ENCODE measurements around the gene CUX1. TPM values are rescaled to one million over a fixed set of nuclear protein-coding genes. Genes with fewer than 3 reads are reported as not detected.

CUX1 gene
- total RNA-seq, 4 donors from 2014 or later = 52.5 to 93.6 (median 63.7) TPM

DNA sequence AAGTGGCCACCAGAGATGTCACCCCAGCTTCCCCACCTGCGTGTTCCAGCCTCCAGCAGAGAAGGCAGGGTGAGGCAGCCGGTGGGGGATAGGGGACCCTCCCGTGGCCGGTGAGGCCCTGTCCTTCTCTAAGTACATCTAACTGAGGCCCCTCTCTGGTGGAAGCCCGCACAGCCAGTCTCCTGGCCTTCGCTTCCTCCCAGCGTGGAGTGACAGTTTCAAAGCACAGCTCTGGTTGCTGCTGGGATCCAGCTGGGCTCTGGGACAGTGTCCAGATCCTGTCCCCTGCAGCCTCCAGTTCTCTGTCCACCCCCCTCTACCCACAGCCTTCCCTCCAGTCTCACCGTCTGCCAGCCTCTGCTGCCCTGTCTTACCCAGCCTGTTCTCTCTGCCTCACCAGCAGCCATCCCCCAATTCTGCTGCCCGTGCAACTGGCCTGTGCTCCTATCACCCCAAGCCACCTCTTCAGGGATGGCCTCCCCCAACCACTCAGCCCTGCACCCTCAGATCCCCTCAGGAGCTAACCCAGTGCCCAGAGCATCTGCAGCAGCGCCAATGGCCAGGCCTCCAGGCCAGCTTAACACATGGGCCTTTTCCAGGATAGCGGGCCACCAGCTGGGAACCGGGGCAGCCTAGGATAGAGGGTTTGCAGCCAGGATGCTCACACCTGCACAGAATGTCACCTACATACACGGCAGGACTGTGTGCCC, 452.9 kb downstream of the CUX1 start:
- TF ChIP-seq POLR2AphosphoS5 (IDR thresholded peaks at IDR 0.05) (no peak), EP300 (IDR thresholded peaks at IDR 0.05) (no peak), POLR2A (IDR thresholded peaks at IDR 0.05) (no peak)
- TF ChIP-seq, protein P1, sequence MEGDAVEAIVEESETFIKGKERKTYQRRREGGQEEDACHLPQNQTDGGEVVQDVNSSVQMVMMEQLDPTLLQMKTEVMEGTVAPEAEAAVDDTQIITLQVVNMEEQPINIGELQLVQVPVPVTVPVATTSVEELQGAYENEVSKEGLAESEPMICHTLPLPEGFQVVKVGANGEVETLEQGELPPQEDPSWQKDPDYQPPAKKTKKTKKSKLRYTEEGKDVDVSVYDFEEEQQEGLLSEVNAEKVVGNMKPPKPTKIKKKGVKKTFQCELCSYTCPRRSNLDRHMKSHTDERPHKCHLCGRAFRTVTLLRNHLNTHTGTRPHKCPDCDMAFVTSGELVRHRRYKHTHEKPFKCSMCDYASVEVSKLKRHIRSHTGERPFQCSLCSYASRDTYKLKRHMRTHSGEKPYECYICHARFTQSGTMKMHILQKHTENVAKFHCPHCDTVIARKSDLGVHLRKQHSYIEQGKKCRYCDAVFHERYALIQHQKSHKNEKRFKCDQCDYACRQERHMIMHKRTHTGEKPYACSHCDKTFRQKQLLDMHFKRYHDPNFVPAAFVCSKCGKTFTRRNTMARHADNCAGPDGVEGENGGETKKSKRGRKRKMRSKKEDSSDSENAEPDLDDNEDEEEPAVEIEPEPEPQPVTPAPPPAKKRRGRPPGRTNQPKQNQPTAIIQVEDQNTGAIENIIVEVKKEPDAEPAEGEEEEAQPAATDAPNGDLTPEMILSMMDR (IDR thresholded peaks at IDR 0.05) = no peak
- no peaks in the 10 kb centered on the region for H3K27me3 ChIP-seq
- 81% methylated on average over 7 of the region's 13 CpGs for WGBS
- H3K9me3 ChIP-seq = no peaks in the 10 kb centered on the region
- no peak overlapping the region for H3K4me3 ChIP-seq
- H3K4me1 ChIP-seq = no peaks in the 10 kb centered on the region
- DNase-seq (ENCODE audit: low spot score in 2 of 2) = no peak
- H3K27ac ChIP-seq = no peak overlapping the region
- no peaks in the 10 kb centered on the region for H3K36me3 ChIP-seq

DNA sequence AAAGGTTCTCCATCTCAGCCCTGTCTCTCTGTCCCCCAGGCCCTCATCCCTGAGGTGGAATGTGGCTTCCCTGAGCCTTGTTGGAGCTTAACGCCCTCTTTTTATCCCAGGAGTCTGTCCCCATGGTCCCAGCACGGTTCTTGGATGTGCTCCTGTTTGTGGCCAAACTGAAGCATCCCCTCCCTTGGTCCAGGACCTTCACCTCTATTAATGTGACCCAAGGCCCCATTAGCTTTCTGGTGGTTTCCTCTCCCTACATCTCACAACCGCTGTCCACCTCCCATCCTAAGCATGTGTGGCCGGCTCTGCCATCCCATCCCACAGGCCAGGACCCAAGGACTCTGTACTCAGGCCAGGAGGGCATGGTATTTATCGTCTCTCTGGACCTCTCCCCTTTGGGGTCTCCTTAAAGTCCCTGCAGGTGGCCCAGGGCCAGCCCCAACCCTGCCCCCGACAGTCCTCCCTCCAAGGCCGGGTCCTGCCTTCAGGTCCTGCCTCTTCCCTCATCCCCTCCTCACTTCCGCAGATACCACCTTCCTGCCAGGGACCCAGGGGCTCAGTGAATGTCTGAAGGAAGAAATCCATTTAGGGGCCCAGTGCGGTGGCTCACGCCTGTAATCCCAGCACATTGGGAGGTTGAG, 453.9 kb downstream of the CUX1 start:
- no peaks in the 10 kb centered on the region for H3K9me3 ChIP-seq
- no peak for TF ChIP-seq POLR2AphosphoS5 (IDR thresholded peaks at IDR 0.05)
- no peak for TF ChIP-seq POLR2A (IDR thresholded peaks at IDR 0.05)
- TF ChIP-seq, protein P1 (IDR thresholded peaks at IDR 0.05) = no peak
- TF ChIP-seq EP300 (IDR thresholded peaks at IDR 0.05) = no peak
- H3K4me1 ChIP-seq = no peaks in the 10 kb centered on the region
- WGBS = 98% methylated on average over 10 of the region's 10 CpGs
- H3K27me3 ChIP-seq = no peaks in the 10 kb centered on the region
- H3K4me3 ChIP-seq = no peak overlapping the region
- no peak for DNase-seq (ENCODE audit: low spot score in 2 of 2)
- H3K36me3 ChIP-seq = no peaks in the 10 kb centered on the region
- no peak overlapping the region for H3K27ac ChIP-seq

DNA sequence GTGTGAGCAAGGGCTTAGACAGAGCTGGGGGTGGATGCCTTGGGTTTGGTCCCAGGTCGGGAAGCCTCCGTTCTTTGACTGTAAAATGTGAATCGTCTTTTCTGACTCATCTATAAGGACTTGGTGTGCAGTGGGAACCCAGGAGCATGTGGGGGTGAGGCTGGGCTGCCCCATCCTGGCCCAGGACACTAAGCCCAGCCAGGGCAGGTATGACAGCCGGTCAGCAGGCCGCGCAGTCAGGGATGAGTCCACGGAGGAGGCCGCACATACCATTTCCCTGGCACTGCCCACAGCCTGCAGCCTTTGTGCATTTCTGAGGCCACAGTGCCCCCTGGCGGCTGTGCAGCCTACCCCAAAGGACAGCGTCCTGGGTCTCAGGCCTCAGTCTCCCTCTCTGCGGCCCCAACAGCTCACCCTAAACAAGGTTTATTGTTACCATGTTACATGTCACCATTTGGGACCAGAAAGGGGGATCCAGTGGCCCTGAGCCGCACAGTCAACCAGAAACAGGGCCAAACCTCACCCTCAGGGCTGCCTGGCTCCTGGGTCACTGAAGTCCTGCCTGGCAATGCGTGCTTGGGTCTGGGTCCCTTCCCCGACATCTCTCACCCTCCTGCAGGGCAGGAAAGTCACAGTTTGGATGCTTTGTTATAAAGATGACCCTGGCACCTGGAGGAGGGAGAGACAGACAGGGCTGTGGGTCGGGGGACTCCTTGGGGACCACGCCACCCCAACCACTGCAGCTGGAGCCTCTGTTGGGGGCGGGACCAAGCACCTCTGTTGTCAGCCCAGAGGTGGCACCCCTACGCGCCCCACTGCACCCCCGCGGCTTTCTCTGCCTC, 454.9 kb downstream of the CUX1 start:
- WGBS = 51% methylated on average over 12 of the region's 21 CpGs
- peak in 1 of 2 donors; percentile 82 for DNase-seq (ENCODE audit: low spot score in 2 of 2)

DNA sequence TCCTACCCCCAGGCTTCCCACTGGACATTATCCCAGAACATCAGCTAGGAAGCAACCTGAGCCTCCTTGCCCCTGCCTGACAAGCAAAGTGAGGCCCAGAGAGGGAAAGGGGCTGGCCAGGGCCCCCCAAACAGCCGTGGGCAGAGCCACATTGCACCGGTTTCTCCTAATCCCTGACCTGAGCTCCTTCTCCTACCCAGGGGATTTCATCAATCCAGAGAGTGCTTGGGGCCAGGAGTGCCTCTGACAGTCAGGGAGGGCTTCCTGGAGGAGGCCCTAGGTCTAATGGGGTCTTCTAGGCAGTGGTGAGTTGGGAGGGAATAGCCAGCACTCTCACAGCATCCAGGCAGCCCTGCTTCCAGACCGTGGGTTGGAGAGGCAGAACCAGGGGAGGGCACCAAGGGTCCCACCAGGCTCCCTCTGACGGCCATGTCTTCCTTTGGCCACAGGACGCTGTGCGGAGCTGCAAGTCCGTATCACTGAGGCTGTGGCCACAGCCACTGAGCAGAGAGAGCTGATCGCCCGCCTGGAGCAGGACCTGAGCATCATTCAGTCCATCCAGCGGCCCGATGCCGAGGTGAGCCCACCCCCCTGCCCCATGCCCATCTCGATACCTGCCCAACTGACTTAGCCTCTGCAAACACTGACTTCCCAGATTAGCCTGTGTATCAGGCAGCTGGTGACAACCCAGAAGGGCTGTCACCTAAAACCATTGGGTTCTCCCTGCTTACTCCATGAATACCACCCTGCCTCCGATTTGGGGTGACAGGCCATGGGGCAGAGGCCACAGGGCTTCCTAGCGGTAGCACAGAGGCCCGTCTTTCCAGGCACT, 455.7 kb downstream of the CUX1 start:
- WGBS = 82% methylated on average over 10 of the region's 16 CpGs
- H3K9me3 ChIP-seq = no peaks in the 10 kb centered on the region

More for the DNA sequence above, 454.9 kb downstream of the CUX1 start:
- no peaks in the 10 kb centered on the region for H3K4me1 ChIP-seq
- no peaks in the 10 kb centered on the region for H3K9me3 ChIP-seq
- no peaks in the 10 kb centered on the region for H3K36me3 ChIP-seq
- no peak overlapping the region for H3K27ac ChIP-seq
- no peak for TF ChIP-seq EP300 (IDR thresholded peaks at IDR 0.05)
- TF ChIP-seq POLR2A (IDR thresholded peaks at IDR 0.05) = no peak
- no peak for TF ChIP-seq POLR2AphosphoS5 (IDR thresholded peaks at IDR 0.05)
- TF ChIP-seq, protein P1 (IDR thresholded peaks at IDR 0.05) = peak; percentile 76 to 83
- H3K27me3 ChIP-seq = no peaks in the 10 kb centered on the region
- H3K4me3 ChIP-seq = no peak overlapping the region

More for the DNA sequence above, 455.7 kb downstream of the CUX1 start:
- DNase-seq (ENCODE audit: low spot score in 2 of 2) = no peak
- H3K4me1 ChIP-seq = no peaks in the 10 kb centered on the region
- H3K36me3 ChIP-seq = no peaks in the 10 kb centered on the region
- no peak overlapping the region for H3K4me3 ChIP-seq
- H3K27ac ChIP-seq = no peak overlapping the region
- no peak for TF ChIP-seq POLR2AphosphoS5 (IDR thresholded peaks at IDR 0.05)
- H3K27me3 ChIP-seq = no peaks in the 10 kb centered on the region

All from suprapubic skin (tissue), 4 donors.